Activated CD8-positive, alpha-beta memory T cell treated with anti-CD3 and anti-CD28 coated beads for 1 hour (primary cell): ENCODE measurements around the gene AGBL1.
"Not testable (repeated sequence)": the region's sequence is repeated elsewhere in the genome, so short reads cannot be mapped to it uniquely, and the experiment has no call there.

Source experiments
- DNase-seq, 2 donors: peaks; one replicate each; pipeline ENCODE4 v3.0.0-alpha.2; 2020; ENCODE audit warnings: low read depth in 1 of 2; ENCODE audit errors: extremely low read depth in 1 of 2

Gene AGBL1

DNA sequence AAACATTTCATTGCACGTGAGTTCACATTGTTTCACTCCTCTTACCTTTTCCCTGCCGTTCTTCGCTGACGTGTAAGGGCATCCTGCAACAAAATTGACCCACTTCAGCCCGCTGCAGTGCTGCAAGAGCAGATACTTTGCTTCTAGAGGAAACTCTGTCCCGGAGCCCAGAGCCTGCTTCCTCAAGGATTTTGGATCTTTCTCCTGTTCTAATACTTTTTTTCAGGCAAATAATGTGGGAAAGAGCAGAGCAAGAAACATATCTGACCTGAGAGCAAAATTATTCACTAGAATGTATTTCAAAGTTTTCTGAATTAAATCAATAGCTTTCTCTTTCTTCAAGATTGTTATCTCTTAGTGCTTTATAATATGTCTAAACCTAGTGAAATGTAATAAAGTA is 303.9 kb downstream of the AGBL1 start:
- DNase-seq = no peak

DNA sequence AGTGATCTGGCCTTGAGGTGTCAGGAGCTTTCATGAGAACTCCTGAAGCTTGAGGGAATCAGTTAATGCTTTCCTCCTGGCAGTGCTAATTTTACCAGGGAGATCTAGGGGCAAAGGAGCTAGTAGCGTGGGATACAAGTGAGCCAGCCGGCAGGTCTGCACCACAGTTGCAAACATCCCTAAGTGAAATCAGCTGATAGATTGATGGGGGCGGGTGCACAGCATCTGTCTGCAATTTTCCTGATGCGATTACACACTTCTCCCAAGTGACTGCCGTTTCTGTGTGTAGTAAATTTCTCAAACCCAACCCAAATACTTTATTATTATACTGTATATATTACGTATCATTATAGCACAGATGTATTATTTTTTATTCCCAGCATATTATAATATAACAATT is 304.5 kb downstream of the AGBL1 start:
- no peak for DNase-seq

DNA sequence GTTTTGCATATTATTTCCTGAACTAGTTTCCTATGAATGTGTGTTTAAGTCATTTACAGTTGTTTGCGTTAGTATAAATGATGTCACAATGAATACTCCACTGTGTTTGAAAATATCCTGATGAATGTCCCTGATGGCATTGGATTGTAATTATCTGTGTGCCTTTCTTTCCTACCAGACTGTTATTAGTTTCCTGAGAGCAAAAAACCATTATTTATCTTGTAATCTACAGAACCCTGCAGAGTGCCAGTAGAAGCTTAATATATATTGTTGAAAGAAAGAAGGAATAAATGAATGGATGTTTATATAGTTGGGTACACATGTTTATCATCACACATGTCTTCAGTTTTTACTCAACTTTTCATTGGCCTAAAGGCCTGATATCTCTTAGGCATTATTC is 312.6 kb downstream of the AGBL1 start:
- DNase-seq = no peak

DNA sequence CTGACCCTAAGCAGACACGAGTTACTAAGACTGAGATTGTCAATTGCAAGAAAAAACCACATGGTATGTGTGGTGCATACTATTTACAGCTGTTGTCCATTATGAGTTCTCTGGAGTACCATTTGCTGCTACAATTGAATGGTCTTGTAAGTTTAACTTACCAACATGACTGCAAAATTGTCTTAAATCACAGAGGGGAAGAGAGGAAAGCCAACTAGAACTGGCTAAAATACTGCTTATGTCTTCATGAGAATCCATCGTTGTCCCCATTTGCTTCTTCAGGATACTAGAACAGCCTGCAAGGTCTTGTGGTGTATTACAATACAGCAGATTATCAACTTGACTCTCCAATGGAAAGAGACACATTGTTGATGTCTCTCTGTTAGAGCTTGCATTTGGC is 313.2 kb downstream of the AGBL1 start:
- DNase-seq = no peak

DNA sequence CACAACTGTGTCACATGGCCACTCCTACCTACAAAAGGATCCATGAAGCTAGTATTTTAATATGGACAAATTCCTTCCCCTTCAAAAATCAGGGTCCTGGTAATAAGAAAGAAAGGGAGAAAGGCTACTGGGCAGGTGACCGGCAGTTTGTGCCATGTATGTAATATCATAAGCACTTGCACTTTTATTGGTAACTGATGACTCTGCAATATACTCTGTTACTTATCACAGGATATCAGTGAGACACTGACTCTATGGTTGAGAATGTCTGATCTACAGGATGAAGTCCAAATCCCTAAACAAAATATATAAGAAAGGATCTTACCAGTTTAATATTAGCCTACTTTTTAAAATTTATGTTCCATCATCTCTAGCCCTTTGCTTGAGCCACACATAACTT is 315.2 kb downstream of the AGBL1 start:
- no peak for DNase-seq

DNA sequence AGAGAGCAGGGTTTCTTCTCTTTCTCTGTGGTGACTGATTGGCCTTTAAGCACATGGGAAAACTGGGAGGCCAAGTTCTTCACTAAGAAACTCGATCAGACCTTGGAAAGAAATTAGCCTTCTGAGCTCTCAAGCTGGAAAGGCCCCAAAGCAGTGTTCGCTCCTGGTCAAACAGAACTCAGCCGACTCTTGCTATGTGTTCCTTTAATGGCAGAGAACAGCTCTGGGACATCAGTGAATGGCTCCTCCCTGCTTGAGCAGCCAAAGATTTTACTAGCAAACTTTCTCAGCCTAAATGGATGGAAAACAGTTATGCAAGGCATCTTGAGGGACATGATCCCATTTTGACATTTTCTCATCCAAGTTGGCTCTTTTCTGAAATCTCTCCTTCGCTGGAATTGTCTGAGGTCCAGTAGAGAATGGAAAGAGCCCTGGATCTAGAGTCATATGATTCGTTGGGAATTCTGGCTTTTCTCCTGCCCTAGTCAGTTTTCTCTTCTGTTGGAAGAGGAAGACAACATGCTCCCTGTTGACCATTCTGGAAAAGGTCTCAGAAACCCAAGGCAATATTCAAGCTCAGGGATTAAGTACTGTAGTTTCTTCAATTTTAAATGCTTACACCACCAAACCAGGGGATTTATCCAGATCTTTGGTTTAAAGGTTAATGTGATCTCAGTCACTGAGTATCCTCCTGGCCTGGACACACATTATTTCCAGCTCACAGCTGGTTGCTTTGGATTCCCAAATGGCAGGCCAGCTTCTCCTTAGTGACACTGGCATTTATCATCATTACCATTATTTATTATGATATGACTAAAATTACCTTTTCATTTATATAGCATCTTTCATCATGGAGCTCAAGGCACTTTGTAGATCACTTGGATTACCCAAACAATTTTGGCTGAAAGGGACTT is 319.6 kb downstream of the AGBL1 start:
- DNase-seq = no peak

DNA sequence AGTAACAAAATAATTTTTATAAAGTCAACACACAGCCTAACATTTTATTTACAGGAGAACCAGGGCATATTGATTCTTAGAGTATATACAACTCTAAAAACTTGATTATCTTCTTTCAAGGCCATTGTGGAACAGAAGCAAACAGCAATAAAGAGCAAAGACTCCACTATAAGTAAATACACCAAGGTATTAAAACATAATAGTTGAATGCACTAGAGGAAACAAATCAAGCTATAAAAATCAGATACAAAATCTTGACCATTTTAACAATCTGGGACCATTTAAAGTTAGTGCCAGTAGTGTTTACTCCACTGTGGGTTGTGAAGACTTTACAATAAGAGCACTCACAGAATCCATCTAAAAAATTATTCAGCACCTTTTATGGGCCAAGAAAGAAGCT is 323.6 kb downstream of the AGBL1 start:
- DNase-seq = no peak

DNA sequence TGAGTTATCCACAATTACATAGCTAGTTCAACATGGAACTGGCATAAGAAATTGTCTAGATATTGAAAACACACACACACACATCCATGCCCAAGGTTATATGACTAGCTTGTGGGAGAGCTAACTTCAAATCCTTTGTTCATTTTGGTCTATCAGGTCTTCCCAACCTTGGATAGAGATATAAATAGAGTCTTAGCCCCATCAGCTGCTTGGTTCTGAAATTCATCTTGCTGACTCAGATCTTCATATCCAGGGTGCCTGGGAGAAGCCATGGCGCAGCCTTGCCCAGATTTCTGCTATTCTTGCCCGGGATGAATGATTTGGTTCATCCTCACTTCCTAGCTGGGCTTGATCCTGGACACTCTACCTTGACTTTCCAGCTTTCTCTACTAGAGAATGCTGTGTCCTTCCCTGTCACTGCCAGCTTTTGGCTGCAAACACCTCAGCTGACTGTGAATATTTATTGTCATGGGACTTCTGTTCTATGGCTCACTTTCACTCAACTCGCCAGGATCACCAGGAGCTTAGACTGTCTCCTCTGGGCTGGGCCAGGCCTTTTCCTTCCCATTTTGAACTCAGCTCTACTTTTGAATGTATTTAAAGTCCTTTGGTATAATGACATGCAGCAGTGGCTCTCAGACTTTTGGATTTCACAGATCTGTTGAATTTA is 324.4 kb downstream of the AGBL1 start:
- no peak for DNase-seq

DNA sequence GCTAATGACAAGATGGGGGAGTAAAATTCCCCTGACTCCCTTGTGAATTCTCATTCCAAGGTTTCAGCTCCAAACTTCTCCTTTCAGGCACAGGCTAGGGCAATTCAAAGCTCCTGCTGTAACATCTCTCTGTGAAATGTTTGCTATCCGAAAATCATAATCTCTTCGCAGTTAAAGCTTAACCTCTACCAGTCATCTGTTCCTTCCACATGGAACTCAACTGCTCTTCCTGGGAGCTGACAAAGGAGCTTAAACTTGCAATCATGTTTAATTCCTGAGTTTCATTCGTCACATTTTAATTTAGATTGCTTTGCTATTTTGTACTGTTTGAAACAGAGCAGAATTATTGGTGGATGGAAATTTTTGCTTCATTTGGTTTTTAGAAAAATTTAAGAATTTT is 328.6 kb downstream of the AGBL1 start:
- DNase-seq = no peak

DNA sequence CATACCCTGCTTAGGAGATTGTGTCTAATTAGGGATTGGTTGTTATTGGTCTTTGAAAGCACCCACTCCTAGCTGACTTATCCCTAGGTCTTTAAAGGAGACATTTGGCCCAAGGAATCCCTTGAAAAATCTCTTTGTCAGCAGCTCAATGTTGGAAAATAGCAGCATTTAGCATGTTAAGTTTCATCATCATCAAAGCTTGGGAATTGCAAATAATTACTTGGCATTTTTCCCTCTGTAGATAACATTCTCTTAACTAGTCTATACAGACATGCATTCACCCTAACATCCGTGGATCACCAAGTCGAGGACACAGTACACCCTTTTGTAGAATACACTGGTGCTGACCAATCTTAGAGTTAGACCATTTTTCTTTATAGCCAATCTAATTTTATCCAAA is 332.2 kb downstream of the AGBL1 start:
- DNase-seq = no peak

DNA sequence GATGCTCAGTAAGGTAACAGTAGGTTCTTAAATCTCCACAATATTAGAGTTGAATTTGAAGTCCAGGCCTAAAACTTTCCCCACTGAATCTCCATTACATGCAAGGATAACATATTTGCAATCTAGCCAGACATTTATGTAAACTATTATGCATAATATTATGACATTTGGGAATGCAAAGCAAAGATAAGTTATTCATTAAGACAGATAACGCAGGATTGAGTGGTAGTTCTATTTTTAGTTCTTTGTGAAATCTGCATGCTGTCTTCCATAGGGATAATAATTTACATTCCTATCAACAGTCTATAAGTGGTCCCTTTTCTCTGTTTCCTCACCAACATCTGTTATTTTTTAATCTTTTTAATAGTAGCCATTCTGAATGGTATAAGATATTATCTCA is 333.5 kb downstream of the AGBL1 start:
- DNase-seq = no peak

DNA sequence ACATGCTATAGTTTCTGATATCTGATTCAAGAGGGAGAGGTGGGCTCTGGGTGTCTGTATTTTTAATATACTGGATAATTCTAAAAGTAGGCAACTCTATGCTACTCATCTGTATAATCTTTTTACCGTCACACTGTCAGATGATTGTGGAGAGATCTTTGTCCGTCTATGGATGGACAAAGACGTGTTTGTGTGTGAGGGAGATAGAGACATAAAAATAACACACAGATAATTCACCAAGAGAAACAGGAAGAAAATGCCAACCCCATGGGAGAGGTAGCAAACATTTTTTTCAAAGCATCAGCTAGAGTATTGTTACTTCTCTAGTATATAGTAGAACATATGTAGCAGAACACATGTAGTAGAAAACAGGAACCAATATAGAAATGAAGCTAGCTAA is 346.1 kb downstream of the AGBL1 start:
- no peak for DNase-seq

DNA sequence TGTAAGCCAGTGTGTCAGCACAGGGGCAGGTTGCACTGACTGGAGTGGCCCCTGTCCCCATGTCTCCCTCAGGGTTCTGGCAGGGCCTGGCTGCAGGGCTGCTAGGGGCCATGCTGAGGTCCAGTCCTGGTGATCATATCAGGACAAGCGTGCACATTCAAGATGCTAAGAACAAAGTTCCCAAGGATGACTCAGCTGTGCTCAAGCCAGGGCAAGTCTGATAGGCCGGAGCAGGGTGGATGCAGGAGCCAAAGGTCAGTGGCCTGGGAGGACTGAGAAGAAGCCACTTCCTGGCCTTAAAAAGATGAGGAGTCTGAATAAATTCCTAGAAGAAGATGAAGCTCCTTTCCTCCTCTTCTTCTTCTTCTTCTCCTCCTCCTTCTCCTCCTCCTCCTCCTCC is 353.2 kb downstream of the AGBL1 start:
- no peak for DNase-seq

DNA sequence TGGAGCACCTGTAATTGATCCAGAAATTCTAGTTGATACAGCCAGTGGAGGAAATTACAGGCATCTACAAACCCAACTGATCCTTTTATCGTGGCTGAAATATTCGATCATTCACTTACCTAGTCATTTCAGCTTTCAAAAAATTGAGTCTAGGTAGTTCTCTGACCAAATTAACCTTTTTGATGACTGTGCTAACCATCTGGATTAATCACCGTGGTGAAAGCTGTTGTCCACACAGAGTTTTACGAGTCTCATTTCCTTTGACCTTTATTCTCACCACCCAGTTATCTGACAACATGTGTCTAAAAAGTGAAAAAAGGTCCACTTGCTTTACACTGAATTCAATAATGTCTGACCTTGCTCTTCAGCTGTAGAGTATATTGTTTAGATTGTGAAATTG is 354.3 kb downstream of the AGBL1 start:
- no peak for DNase-seq

DNA sequence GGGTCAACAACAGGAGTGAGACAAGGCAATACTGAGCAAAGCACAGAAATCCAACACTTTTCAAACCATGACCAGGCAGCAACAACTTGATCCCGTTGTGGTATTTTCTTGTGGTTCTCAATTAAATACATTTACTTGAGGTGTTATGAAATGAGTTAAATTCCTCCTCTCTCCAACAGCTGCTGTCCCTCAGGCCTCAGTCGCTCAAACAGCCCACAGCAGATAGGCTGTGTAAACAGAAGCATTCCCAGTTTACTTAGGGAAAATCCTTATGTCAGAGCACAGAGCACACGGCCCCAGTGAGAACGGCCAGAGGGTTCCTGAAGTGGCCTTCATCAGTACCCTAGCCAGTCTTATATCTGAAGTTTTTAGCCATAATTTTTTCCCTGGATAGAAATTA is 359.9 kb downstream of the AGBL1 start:
- no peak for DNase-seq

DNA sequence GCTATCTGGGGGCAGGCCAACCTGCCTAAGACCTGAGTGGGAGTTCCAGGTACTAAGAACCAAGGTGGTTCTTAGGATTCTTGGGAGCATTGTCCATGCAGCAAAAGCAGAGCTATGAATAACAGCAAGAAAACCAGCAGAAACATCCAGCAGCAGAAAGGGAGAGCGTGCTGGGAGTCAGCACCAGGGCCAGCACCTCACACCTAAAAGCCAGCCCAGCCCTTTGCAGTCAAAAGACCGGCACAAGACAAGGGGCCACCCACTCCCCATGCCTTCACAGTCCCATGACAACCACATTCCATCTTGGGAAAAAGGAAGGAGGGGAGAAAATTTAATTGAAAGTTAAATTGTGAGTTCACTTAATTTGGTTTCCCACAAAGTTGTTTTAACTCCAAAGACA is 364.9 kb downstream of the AGBL1 start:
- no peak for DNase-seq

DNA sequence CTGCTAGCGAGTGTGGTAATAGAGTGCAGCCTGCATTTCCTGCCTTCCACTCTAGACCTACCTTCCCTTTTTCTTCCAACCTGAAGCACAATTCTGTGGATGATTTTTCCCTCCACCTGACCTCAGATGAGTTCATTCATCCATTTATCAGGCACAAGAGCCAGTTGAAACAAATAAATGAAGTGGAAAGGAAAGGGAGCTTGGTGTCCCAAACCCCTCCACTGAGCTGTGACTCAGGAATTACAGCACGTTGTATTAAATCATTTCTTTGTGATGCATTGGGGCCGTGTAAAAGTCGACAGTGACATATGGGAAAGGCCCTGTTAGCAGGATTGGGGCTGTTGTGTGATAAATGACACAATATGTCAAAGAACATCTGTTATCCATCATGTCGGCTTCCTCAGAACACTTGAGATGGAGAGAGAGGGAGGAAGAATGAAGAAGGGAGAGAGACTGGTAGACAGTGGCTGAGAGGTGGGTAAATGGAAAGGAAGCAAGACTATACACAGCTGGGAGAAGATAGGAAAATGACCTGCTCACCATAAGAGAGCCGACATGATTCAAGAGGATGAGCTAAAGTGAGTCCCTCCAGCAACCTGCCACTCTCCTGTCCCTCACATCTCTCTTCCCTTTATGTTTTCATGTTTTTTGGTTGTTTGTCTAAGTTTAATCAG is 366.0 kb downstream of the AGBL1 start:
- DNase-seq = no peak

DNA sequence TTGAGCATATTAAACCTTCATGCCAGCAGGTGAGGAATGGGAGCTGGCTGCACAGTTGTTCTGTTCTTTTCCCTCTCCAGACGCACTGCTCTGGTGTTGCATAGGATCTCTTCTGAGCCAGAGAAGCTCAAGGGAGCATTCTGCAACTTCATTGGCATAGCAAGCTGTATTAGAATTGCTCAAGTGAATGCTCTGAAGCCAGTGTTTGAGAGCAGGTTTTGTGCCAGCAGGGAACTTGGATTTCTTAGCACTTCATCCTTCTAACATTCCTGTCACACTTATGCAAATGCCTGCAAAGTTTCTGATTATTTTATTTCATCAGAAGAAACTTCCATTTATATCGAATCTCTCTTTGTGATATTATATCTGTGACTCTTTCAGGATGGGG is 366.6 kb downstream of the AGBL1 start:
- DNase-seq = no peak

DNA sequence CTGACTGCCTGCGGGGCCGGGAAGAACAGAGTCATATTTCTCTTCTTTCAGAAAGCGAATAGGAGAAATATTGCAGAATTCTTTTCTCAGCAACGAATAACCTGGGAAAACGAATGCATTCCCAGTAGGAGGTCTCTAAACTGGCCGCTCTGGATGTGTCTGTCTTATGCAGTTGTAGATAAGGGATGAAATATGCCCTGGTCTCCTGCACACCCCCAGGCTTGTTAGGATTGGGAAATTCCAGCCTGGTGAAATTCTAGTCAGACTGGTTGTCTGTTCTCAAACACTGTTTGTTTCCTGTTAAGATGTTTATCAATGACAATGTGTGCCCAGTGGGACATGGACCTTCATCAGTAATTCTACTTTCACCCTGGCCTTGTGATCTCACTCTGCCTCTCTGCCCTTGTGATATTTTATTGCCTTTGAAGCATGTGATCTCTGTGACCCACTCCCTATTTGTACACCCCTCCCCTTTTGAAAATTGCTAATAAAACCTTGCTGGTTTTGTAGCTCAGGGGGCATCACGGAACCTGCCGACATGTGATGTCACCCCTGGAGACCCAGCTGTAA is 385.9 kb downstream of the AGBL1 start:
- not testable (repeated sequence) for DNase-seq

DNA sequence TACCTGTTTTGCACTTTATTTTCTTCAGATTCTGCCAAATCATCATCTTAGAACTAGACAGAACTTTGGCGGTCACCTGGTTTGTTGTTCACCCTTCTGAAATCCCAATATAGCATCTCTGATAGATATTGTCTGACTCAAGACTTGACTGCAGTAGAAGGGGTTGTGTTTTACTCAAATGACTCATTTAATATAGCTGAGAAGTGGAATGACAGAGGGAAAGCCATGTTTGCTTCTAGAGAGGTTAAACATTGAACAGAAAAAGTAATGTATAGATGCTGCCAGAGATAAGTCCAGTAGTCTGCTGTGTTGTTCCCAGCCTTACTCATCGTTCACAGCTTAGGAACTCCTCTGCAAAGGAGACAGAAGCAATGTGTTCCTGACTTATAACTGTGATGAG is 402.0 kb downstream of the AGBL1 start:
- DNase-seq = no peak

DNA sequence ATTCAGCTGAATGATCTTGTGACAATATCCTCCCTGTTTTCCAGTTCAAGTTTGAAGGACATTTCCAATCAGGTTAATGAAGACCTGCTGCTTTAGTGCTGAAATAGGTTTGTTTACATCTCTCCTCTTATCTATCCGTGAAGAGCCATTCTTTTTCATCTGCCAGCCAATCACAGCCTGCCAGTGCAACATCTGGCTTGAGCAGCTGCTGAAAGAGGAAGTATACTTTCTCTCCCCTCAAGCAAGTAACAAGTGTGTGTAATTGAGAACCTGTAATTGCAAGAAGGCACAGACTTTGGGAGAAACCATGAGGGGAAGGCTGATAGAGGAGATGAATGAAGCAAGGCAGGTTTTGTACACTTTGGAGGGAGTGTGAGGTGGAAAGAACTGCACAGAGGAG is 404.3 kb downstream of the AGBL1 start:
- no peak for DNase-seq

DNA sequence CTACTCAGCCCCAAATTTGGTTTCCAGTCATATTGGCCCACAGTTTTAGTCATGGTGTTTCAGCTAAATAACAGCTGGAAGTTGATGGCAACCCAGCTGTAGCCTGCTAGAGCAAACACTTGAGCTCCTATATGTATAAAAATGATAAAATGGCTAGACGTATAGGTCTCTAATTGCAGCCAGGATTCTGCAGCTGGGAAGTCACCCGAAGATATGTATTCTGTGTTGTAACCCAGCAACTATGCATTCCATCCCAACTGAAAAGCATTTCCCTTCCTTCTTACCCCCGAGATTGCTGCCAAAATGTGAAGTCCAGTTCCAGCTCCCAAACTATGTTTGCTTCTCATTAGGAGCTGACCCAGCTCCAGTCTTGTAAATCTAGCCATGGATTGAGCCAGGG is 408.4 kb downstream of the AGBL1 start:
- no peak for DNase-seq
